Activated CD4-positive, alpha-beta memory T cell treated with anti-CD3 and anti-CD28 coated beads for 36 hours (primary cell): ENCODE data around the gene PDE6A. TPM values are rescaled to one million over a fixed set of nuclear protein-coding genes. Genes with fewer than 3 reads are reported as not detected.
A peak's percentile ranks its signal among the peaks of the same experiment; 100 is the strongest.

Source experiments
- CTCF ChIA-PET: fragments of 350-600 bp; sonication (Branson Sonifier 250); formaldehyde crosslinking; loops from one replicate; lab custom pipeline; 2021; ENCODE audit warnings: antibody characterized with exemption, inconsistent platforms; lab: Charles Lee
- POLR2A ChIA-PET: fragments of 350-600 bp; sonication (Branson Sonifier 250); formaldehyde crosslinking; loops from one replicate; lab custom pipeline; 2021; ENCODE audit warnings: antibody characterized with exemption; lab: Charles Lee
- DNase-seq: peaks from one replicate; pipeline ENCODE4 v3.0.0-alpha.2; 2020
- H3K27ac Mint-ChIP-seq: one replicate; pipeline ENCODE4 v1.8.0; 2021; ENCODE audit warnings: mixed read lengths
- H3K27me3 Mint-ChIP-seq: one replicate; pipeline ENCODE4 v1.8.0; 2021; ENCODE audit warnings: mixed read lengths
- H3K36me3 Mint-ChIP-seq: one replicate; pipeline ENCODE4 v1.8.0; 2021; ENCODE audit warnings: mixed read lengths
- H3K4me1 Mint-ChIP-seq: one replicate; pipeline ENCODE4 v1.8.0; 2021; ENCODE audit warnings: low read depth, mixed read lengths
- H3K4me3 Mint-ChIP-seq: one replicate; pipeline ENCODE4 v1.8.0; 2021; ENCODE audit warnings: mild to moderate bottlenecking, mixed read lengths
- H3K9me3 Mint-ChIP-seq: one replicate; pipeline ENCODE4 v1.8.0; 2021; ENCODE audit warnings: mixed read lengths
- intact Hi-C: fragments of 100-400 bp; cut with micrococcal nuclease; formaldehyde crosslinking; loops from one replicate; pipeline ENCODE4 v1.15.1; 2023
- total RNA-seq, 2 experiments: library from RNA; stranded (reverse); gene quantifications; one replicate each; pipeline ENCODE4 v1.2.3, GENCODE V29; 2021

PDE6A gene
- total RNA-seq, 2 experiments from 2014 or later: not detected

DNA sequence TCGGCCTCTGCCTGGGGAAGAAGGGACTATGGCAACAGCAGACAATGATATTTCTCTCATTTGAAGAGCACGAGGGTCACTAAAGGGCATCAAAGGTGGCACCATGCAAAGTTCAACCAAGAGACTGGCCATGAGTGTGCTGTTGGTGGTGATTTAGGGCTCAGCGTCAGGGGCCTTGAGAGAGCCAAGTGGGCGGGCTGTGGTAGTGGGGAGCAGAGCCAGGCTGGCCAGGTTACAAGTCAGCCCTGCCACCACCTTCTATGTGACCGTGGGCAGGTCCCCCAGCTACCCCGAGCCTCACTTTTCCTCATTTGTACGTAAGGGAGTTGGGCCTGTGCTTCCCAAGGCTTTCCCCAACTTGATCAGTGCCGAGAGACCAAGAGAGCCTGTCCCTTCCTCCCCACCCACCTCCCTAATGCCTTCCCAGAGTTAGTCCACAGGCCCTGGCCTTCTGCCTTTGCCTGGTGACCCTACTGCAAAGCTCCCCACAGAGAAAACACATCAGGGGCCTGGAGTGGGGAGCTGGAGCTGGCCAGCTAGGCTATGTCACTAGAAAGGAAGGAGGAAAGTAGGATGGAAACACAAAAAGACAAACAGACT, 104.3 kb downstream of the PDE6A start:
- H3K9me3 Mint-ChIP-seq: no peaks in the 10 kb centered on the region
- POLR2A ChIA-PET: no interaction called here
- DNase-seq: no peak
- H3K27ac Mint-ChIP-seq: no peak overlapping the region
- CTCF ChIA-PET: interaction anchor here (1.1 to 3.7 kb wide), 5 partner anchors 12 to 204 kb away, joined by 3 to 19 read pairs (median 4); no protein-coding TSS in a partner anchor
- no peak overlapping the region for H3K4me3 Mint-ChIP-seq
- intact Hi-C loops: no loop called here
- H3K27me3 Mint-ChIP-seq: no peaks in the 10 kb centered on the region
- H3K36me3 Mint-ChIP-seq: peaks cover 13% of the 10 kb centered on the region
- H3K4me1 Mint-ChIP-seq: no peaks in the 10 kb centered on the region

DNA sequence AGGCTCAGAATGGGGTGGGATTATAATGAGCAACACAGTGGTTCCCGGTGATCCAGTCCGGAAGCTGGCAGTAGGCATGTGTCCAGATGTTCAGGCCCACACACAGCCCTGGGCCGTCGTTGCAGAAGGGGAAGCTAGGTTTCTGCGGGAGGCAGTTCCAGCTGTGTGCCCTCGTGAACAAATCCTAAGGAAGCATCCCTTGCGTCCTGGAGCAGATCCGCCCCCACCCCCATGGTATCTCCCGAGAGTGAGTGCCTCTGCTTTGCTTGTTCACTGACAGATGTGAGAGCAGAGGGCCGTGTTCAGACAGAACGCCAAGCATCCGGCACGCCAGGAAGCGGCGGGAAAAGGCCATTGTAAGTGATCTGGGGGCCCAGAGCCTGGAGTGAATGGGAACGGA, 104.8 kb downstream of the PDE6A start:
- ChIA-PET POLR2A (no interaction called here), CTCF (interaction anchor here (3.0 to 13.8 kb wide), 3 partner anchors 11 to 121 kb away, joined by 18 to 172 read pairs (median 19); partner anchors contain the start of gene SLC26A2)
- Mint-ChIP-seq H3K9me3 (no peaks in the 10 kb centered on the region), H3K27ac (no peak overlapping the region), H3K36me3 (peaks cover 10% of the 10 kb centered on the region), H3K4me1 (no peaks in the 10 kb centered on the region), H3K4me3 (no peak overlapping the region), H3K27me3 (no peaks in the 10 kb centered on the region)
- DNase-seq: no peak
- intact Hi-C loops: loop anchor here (5.0 kb wide), 1 partner anchor 378 kb away; no protein-coding TSS in a partner anchor

DNA sequence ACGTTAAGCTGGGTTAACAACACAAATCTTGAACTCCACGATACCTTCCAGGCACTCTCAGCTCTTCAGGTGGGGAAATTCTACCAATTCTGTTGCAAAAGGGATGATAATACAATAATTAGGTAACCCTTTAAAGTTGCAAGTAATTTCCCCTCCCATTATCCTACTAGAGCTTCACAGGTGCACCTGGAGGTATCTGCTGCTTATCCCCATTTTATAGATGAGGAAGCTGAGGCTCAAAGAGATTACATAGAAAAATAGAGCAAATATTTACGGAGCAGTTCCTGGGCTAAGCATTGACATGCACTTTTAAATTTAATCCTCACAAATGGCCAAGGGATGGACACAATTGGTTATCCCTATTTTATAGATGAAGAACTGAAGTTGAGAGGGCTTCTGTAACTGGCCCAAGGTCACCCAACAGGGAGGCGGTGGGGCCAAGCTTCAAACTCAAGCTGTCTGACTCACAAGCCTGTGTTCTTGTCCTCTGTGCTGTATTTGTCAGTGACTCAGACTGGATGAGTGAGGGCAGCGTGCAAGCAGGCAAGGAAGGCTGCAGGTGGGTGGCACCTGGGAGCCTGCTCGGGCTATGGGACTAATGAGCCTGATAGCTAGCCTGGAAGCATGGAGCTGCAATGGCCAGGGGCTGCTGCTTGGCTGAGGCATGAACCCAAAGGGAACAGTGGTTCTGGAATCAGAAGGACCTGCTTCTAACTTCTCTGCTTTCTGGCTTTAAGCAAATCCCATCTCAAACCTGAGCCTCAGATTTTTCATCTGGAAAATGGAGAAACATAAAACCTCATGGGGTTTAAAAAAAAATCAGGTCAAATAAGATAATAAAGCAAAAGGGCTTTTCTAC, 105.5 kb downstream of the PDE6A start:
- no peak overlapping the region for H3K4me3 Mint-ChIP-seq
- ChIA-PET CTCF (interaction anchor here (0.6 to 13.8 kb wide), 10 partner anchors 11 to 202 kb away, joined by 3 to 269 read pairs (median 4); partner anchors contain the start of gene SLC26A2), POLR2A (interaction anchor here (0.6 kb wide), 1 partner anchor 250 kb away, joined by 3 read pairs; no protein-coding TSS in a partner anchor)
- H3K27ac Mint-ChIP-seq: no peak overlapping the region
- H3K36me3 Mint-ChIP-seq: peaks cover 10% of the 10 kb centered on the region
- intact Hi-C loops: loop anchor here (5.0 kb wide), 1 partner anchor 378 kb away; no protein-coding TSS in a partner anchor
- no peaks in the 10 kb centered on the region for H3K27me3 Mint-ChIP-seq
- no peak for DNase-seq
- H3K4me1 Mint-ChIP-seq: no peaks in the 10 kb centered on the region
- no peaks in the 10 kb centered on the region for H3K9me3 Mint-ChIP-seq

DNA sequence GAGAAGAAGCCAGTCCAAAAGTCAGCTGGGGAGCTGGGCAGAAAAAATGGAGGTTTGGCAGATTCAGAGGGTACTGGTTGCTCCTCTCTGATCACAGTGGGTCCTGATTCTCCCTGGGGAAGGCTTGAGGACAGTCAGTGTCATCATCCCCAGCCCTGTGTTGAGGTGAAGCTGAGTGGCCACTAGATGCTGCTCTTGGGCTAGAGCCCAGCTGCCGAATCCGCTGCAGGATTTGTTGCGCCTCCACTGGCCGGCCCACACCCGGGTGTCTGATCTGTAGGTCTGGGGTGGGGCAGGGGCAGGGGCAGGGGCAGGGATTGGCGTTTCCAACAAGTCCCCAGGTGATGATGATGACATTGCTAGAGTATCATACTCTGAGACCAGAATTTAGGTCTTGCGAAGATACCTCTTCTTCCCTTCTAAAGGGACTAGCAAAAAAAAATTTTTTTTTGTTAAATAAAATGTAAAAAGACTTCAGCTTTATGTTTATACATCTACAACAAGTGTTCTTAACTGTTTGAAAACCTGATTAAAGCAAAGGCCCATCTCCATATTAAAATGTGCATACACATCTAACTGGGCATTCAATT, 106.8 kb downstream of the PDE6A start:
- no peaks in the 10 kb centered on the region for H3K4me1 Mint-ChIP-seq
- no peak overlapping the region for H3K4me3 Mint-ChIP-seq
- H3K27ac Mint-ChIP-seq: no peak overlapping the region
- peak; percentile 44 for DNase-seq
- H3K27me3 Mint-ChIP-seq: no peaks in the 10 kb centered on the region
- no peaks in the 10 kb centered on the region for H3K9me3 Mint-ChIP-seq
- H3K36me3 Mint-ChIP-seq: peaks cover 3% of the 10 kb centered on the region
- ChIA-PET POLR2A (no interaction called here), CTCF (interaction anchor here (0.8 to 13.8 kb wide), 10 partner anchors 9 to 160 kb away, joined by 3 to 269 read pairs (median 4); partner anchors contain the start of gene SLC26A2)
- intact Hi-C loops: loop anchor here (1.0 to 5.0 kb wide), 2 partner anchors 122 to 380 kb away; no protein-coding TSS in a partner anchor

DNA sequence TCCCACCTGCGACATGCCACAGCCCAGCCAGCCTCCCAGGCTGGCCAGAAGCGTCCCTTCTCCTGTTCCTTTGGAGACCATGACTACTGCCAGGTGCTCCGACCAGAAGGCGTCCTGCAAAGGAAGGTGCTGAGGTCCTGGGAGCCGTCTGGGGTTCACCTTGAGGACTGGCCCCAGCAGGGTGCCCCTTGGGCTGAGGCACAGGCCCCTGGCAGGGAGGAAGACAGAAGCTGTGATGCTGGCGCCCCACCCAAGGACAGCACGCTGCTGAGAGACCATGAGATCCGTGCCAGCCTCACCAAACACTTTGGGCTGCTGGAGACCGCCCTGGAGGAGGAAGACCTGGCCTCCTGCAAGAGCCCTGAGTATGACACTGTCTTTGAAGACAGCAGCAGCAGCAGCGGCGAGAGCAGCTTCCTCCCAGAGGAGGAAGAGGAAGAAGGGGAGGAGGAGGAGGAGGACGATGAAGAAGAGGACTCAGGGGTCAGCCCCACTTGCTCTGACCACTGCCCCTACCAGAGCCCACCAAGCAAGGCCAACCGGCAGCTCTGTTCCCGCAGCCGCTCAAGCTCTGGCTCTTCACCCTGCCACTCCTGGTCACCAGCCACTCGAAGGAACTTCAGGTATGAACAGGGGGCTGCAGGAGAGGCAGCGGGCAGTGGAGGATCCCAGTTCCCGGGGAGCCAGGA, 108.0 kb downstream of the PDE6A start:
- ChIA-PET POLR2A (no interaction called here), CTCF (interaction anchor here (1.2 to 13.8 kb wide), 5 partner anchors 17 to 198 kb away, joined by 4 to 269 read pairs (median 172); partner anchors contain the start of gene SLC26A2)
- Mint-ChIP-seq H3K4me1 (no peaks in the 10 kb centered on the region), H3K36me3 (no peaks in the 10 kb centered on the region), H3K27ac (no peak overlapping the region), H3K4me3 (no peak overlapping the region), H3K27me3 (no peaks in the 10 kb centered on the region), H3K9me3 (no peaks in the 10 kb centered on the region)
- intact Hi-C loops: loop anchor here (1.0 to 5.0 kb wide), 2 partner anchors 123 to 381 kb away; no protein-coding TSS in a partner anchor
- no peak for DNase-seq

DNA sequence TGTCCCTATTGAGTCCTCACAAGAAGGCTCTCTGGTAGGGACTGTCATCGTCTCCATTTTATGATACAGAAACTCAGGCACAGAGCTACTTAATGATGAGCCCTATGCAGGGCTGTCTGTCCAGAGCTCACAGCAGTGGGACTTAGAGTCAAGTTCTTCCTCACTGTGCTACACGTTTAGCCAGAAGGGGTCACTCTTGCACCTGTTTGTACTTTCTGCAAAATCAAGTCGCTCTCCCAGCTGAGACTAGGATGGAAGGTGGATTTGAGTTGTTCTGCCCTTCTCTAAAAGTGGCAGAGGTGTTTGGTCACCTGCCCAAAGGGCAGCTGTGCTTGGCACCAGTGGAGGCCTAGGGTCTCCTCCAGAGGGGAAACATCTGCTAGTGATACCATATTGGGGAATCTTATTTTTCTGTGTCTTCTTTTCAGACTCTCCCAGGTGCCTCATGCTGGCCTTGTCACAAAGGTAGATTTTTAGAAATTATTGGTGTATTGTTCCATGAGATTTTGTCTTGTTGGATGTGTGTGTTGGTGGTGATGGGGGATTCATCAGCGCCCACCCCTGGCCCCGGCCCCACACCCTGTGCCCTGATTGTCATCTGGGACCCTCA, 110.2 kb downstream of the PDE6A start:
- ChIA-PET POLR2A (interaction anchor here (0.6 to 1.3 kb wide), 3 partner anchors 126 to 166 kb away, joined by 3 to 9 read pairs (median 4); partner anchors contain the start of genes HMGXB3, SLC26A2 and TIGD6), CTCF (interaction anchor here (0.6 to 13.8 kb wide), 36 partner anchors 8 to 384 kb away, joined by 3 to 269 read pairs (median 5); partner anchors contain the start of genes HMGXB3, SLC26A2 and TIGD6)
- DNase-seq: peak; percentile 60
- Mint-ChIP-seq H3K27ac (no peak overlapping the region), H3K9me3 (no peaks in the 10 kb centered on the region), H3K27me3 (no peaks in the 10 kb centered on the region), H3K4me1 (peaks cover 5% of the 10 kb centered on the region), H3K36me3 (peaks cover 2% of the 10 kb centered on the region), H3K4me3 (no peak overlapping the region)
- intact Hi-C loops: loop anchor here (1.0 kb wide), 2 partner anchors 128 to 156 kb away; no protein-coding TSS in a partner anchor

DNA sequence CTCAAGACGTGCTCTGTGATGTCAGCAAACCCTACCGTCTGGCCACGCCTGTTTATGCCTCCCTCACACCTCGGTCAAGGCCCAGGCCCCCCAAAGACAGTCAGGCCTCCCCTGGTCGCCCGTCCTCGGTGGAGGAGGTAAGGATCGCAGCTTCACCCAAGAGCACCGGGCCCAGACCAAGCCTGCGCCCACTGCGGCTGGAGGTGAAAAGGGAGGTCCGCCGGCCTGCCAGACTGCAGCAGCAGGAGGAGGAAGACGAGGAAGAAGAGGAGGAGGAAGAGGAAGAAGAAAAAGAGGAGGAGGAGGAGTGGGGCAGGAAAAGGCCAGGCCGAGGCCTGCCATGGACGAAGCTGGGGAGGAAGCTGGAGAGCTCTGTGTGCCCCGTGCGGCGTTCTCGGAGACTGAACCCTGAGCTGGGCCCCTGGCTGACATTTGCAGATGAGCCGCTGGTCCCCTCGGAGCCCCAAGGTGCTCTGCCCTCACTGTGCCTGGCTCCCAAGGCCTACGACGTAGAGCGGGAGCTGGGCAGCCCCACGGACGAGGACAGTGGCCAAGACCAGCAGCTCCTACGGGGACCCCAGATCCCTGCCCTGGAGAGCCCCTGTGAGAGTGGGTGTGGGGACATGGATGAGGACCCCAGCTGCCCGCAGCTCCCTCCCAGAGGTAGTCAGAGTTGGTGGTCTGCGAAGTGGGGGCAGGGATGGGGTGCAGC, 111.3 kb downstream of the PDE6A start:
- H3K4me1 Mint-ChIP-seq: peaks cover 5% of the 10 kb centered on the region
- ChIA-PET CTCF (interaction anchor here (0.8 to 13.8 kb wide), 20 partner anchors 10 to 289 kb away, joined by 3 to 269 read pairs (median 12); partner anchors contain the start of genes HMGXB3, SLC26A2 and TIGD6), POLR2A (interaction anchor here (0.8 to 1.3 kb wide), 2 partner anchors 127 to 167 kb away, joined by 3 to 4 read pairs; partner anchors contain the start of genes HMGXB3, SLC26A2 and TIGD6)
- no peaks in the 10 kb centered on the region for H3K9me3 Mint-ChIP-seq
- no peak overlapping the region for H3K4me3 Mint-ChIP-seq
- peaks cover 2% of the 10 kb centered on the region for H3K36me3 Mint-ChIP-seq
- intact Hi-C loops: no loop called here
- no peaks in the 10 kb centered on the region for H3K27me3 Mint-ChIP-seq
- no peak for DNase-seq
- H3K27ac Mint-ChIP-seq: no peak overlapping the region

DNA sequence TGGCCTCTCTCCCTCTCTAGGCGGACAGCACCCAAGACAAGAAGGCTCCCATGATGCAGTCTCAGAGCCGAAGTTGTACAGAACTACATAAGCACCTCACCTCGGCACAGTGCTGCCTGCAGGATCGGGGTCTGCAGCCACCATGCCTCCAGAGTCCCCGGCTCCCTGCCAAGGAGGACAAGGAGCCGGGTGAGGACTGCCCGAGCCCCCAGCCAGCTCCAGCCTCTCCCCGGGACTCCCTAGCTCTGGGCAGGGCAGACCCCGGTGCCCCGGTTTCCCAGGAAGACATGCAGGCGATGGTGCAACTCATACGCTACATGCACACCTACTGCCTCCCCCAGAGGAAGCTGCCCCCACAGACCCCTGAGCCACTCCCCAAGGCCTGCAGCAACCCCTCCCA, 112.0 kb downstream of the PDE6A start:
- DNase-seq: no peak
- Mint-ChIP-seq H3K36me3 (peaks cover 2% of the 10 kb centered on the region), H3K4me1 (peaks cover 5% of the 10 kb centered on the region), H3K9me3 (no peaks in the 10 kb centered on the region), H3K4me3 (no peak overlapping the region), H3K27me3 (no peaks in the 10 kb centered on the region), H3K27ac (no peak overlapping the region)
- intact Hi-C loops: no loop called here
- CTCF ChIA-PET: interaction anchor here (1.4 to 13.8 kb wide), 8 partner anchors 21 to 194 kb away, joined by 5 to 269 read pairs (median 81); partner anchors contain the start of genes HMGXB3, SLC26A2 and TIGD6
- POLR2A ChIA-PET: no interaction called here

DNA sequence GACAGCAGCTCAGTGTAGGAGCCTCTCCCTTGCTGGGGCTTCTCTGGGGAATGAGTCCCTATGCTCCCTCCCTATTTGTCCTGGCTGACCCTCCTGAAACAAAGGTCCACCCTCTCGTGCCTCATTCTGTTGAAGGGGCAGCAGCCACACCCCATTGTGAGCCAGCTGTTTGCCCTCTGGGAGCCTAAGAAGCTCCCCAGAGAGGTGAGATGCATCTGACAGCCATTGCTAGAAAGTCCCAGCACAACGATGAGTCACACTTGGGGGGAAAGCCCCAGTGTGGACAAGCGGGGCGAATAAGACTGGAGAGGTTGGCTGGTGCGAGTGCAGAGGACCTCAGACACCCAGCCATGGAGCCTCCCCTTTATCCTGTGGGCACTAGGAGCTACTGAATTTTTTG, 113.1 kb downstream of the PDE6A start:
- H3K9me3 Mint-ChIP-seq: no peaks in the 10 kb centered on the region
- ChIA-PET POLR2A (interaction anchor here (0.6 kb wide), 1 partner anchor 69 kb away, joined by 3 read pairs; no protein-coding TSS in a partner anchor), CTCF (interaction anchor here (0.7 to 13.8 kb wide), 10 partner anchors 16 to 222 kb away, joined by 3 to 269 read pairs (median 56); partner anchors contain the start of gene SLC26A2)
- intact Hi-C loops: no loop called here
- H3K27me3 Mint-ChIP-seq: no peaks in the 10 kb centered on the region
- H3K36me3 Mint-ChIP-seq: peaks cover 2% of the 10 kb centered on the region
- peaks cover 5% of the 10 kb centered on the region for H3K4me1 Mint-ChIP-seq
- peak; percentile 73 for DNase-seq
- no peak overlapping the region for H3K4me3 Mint-ChIP-seq
- H3K27ac Mint-ChIP-seq: no peak overlapping the region

DNA sequence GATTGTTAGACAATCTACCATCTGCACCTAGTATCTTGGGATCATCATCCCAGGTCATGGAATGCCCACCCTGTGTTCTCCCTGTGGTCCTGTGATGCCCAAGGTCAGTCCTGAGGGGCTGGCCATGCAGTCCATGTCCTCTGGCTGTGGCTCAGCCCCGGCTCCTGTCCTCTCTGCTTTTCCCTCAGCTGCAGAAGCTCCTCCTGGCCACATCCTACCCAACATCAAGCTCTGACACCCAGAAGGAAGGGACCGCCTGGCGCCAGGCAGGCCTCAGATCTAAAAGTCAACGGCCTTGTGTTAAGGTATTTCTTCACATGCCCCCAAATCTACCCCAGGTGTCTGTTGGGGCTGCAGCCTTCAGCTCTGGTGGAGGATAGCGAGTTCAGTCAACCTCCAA, 114.0 kb downstream of the PDE6A start:
- Mint-ChIP-seq H3K36me3 (peaks cover 2% of the 10 kb centered on the region), H3K4me1 (peaks cover 5% of the 10 kb centered on the region), H3K27ac (no peak overlapping the region), H3K4me3 (no peak overlapping the region), H3K9me3 (no peaks in the 10 kb centered on the region), H3K27me3 (no peaks in the 10 kb centered on the region)
- CTCF ChIA-PET: interaction anchor here (1.1 to 13.8 kb wide), 11 partner anchors 11 to 192 kb away, joined by 3 to 269 read pairs (median 35); partner anchors contain the start of gene SLC26A2
- no peak for DNase-seq
- POLR2A ChIA-PET: no interaction called here
- intact Hi-C loops: no loop called here
